ENCODE data around the gene TCN1.

DNA sequence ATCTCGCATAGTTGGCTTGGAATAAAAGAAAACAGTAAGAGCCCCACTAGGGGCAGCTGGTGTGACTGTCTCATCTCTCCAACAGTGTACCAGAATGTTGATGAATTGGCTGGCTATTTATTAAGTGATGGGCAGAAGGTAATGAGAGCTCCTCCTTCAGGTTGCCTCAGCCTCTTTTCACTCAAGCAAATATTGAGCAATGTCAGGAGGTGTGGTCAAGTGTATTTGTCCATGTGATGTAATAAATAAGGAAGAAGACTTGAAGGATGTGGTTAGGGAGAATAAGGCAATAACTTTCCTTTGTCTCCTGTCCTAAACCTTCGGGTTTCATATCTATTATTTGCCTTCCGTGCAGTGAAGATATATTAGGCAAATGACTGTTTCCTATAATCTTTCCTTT, at the start of gene TCN1:
- TF ChIP-seq, protein P1, sequence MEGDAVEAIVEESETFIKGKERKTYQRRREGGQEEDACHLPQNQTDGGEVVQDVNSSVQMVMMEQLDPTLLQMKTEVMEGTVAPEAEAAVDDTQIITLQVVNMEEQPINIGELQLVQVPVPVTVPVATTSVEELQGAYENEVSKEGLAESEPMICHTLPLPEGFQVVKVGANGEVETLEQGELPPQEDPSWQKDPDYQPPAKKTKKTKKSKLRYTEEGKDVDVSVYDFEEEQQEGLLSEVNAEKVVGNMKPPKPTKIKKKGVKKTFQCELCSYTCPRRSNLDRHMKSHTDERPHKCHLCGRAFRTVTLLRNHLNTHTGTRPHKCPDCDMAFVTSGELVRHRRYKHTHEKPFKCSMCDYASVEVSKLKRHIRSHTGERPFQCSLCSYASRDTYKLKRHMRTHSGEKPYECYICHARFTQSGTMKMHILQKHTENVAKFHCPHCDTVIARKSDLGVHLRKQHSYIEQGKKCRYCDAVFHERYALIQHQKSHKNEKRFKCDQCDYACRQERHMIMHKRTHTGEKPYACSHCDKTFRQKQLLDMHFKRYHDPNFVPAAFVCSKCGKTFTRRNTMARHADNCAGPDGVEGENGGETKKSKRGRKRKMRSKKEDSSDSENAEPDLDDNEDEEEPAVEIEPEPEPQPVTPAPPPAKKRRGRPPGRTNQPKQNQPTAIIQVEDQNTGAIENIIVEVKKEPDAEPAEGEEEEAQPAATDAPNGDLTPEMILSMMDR (IDR thresholded peaks at IDR 0.05): no peak
- TF ChIP-seq POLR2A (IDR thresholded peaks at IDR 0.05): no peak
